Vagina (tissue), 2 donors: ENCODE results near the gene BCL2L13.

ENCODE experiments used
- POLR2A ChIP-seq, 2 donors: fragments of 450-650 bp; IDR thresholded peaks; one replicate each; pipeline ENCODE4 v1.6.1; 2017; ENCODE audit warnings: antibody characterized with exemption in 2 of 2, mild to moderate bottlenecking in 2 of 2, moderate library complexity in 2 of 2
- TF ChIP-seq, protein P1 (sequence below), 3 experiments: fragments of 450-650 bp in 2 of 3; fragments of 200-600 bp in 1 of 3; sonication (generic) in 1 of 3; IDR thresholded peaks; one replicate each; pipeline ENCODE4 v1.5.1; 2017 to 2019; ENCODE audit warnings: antibody characterized with exemption in 3 of 3, mild to moderate bottlenecking in 2 of 3, moderate library complexity in 2 of 3

DNA sequence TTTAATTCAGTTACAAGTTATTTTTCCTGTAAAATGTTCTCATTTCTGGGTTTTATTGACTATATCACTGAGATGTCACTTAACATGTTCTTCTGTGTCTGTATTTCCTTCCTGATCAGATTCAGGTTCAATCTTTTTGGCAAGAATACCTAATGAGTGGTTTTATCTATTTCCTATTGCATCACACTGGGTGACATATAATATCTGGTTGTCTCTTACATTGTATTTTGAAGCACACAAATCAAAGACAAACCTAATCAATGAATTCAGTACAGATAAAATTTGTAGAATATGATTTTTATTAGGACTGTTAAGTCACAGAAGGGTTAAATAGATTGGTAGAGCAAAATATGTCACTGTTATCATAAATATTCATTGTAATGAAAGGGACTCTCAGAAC is 60.4 kb downstream of the BCL2L13 start:
- TF ChIP-seq POLR2A (IDR thresholded peaks at IDR 0.05): no peak
- TF ChIP-seq, protein P1, sequence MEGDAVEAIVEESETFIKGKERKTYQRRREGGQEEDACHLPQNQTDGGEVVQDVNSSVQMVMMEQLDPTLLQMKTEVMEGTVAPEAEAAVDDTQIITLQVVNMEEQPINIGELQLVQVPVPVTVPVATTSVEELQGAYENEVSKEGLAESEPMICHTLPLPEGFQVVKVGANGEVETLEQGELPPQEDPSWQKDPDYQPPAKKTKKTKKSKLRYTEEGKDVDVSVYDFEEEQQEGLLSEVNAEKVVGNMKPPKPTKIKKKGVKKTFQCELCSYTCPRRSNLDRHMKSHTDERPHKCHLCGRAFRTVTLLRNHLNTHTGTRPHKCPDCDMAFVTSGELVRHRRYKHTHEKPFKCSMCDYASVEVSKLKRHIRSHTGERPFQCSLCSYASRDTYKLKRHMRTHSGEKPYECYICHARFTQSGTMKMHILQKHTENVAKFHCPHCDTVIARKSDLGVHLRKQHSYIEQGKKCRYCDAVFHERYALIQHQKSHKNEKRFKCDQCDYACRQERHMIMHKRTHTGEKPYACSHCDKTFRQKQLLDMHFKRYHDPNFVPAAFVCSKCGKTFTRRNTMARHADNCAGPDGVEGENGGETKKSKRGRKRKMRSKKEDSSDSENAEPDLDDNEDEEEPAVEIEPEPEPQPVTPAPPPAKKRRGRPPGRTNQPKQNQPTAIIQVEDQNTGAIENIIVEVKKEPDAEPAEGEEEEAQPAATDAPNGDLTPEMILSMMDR (IDR thresholded peaks at IDR 0.05): no peak
